ENCODE data around the gene DOCK3.
"Not testable (repeated sequence)": the region's sequence is repeated elsewhere in the genome, so short reads cannot be mapped to it uniquely, and the experiment has no call there.

- not testable (repeated sequence) for TF ChIP-seq CTCF, EP300 (IDR thresholded peaks at IDR 0.05)
Measured at GRCh38 chr3:50922071-50922470, 247.3 kb downstream of the DOCK3 start.
